WERI-Rb-1 (cell line): ENCODE results near the gene GJB2.

Experiments
- DNase-seq: peaks from one replicate; pipeline ENCODE4 v3.0.0-alpha.2; 2020
- H3K27ac ChIP-seq: fragments of 250-450 bp; sonication (Bioruptor Pico); 2 replicates; pipeline ENCODE4 v1.5.1; 2020; ENCODE audit warnings: mild to moderate bottlenecking, moderate library complexity
- H3K27me3 ChIP-seq: fragments of 250-450 bp; sonication (Bioruptor Pico); 2 replicates; pipeline ENCODE4 v1.5.1; 2021; ENCODE audit warnings: mild to moderate bottlenecking, low read depth, moderate library complexity; ENCODE audit not compliant: insufficient read depth, severe bottlenecking
- H3K36me3 ChIP-seq: fragments of 250-450 bp; sonication (Bioruptor Pico); 2 replicates; pipeline ENCODE4 v1.5.1; 2020; ENCODE audit warnings: mild to moderate bottlenecking, moderate library complexity
- H3K4me3 ChIP-seq: 2 replicates; pipeline ENCODE4 v1.5.1; 2011; ENCODE audit warnings: low read depth, mild to moderate bottlenecking, control low read depth, low read length
- H3K9me3 ChIP-seq: fragments of 250-450 bp; sonication (Bioruptor Pico); 2 replicates; pipeline ENCODE4 v1.5.1; 2021; ENCODE audit warnings: mild to moderate bottlenecking, moderate library complexity; ENCODE audit not compliant: severe bottlenecking
- CTCF ChIP-seq: IDR thresholded peaks from 2 replicates; pipeline ENCODE4 v1.5.1; 2011; ENCODE audit warnings: low read depth, mild to moderate bottlenecking, control low read depth, inconsistent platforms, low read length

Gene GJB2

GRCh38 chr13:20192836-20193161 is at the start of gene GJB2:
TSS of gene GJB2 (minus strand) at chr13:20192938. CDS start at chr13:20189581, 3,357 bp downstream.
- H3K27me3 ChIP-seq = peaks cover 98% of the 10 kb centered on the region
- TF ChIP-seq CTCF = no peak
- H3K36me3 ChIP-seq = no peaks in the 10 kb centered on the region
- peaks cover 11% of the 10 kb centered on the region for H3K9me3 ChIP-seq
- H3K27ac ChIP-seq = no peak within 1 kb of the TSS
- peak within 1 kb of the TSS; percentile 27 for H3K4me3 ChIP-seq
- DNase-seq = no peak

DNA sequence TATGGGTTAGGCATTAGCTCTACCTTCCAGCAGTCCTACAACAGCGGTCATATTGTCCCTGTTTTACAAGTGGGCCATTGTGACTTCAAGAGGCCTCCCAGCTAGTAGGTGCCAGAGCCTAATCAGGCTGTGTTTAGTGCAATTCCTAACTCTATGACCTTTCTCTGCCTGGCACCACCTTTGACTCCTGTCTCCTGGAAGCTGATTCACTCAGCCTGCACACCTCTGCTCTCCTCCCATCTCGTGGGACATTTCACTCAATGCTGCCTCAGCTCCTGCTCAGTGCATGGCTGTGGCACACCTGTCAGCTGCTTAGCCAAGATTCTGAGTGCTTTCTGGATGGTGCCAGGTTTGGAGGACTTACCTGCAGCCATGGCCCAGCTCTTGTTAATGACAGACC is 48.9 kb upstream of the GJB2 start:
- H3K9me3 ChIP-seq = peaks cover 2% of the 10 kb centered on the region
- no peaks in the 10 kb centered on the region for H3K36me3 ChIP-seq
- peaks cover 87% of the 10 kb centered on the region for H3K27me3 ChIP-seq
- no peak for DNase-seq
- no peak overlapping the region for H3K27ac ChIP-seq
- no peak overlapping the region for H3K4me3 ChIP-seq
- no peak for TF ChIP-seq CTCF

DNA sequence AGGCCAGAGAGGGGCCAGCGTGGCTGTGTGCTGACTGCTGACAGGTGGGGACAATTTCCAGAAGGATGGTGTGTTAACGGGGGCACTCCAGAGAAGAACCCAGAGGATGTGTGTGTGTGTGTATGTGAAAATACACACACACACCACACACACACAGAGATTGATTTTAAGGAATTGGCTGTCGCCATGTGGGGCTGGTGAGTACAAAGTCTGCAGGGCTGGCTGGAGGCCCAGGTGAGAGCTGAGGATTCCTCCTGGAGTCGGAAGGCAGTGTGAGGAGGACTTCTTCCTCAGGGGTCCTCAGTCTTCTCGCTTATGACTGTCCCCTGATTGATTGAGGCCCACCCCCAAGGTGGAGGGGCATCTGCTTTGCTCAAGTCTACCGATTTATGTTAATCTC is 47.0 kb upstream of the GJB2 start:
- TF ChIP-seq CTCF = no peak
- Histone ChIP-seq H3K36me3 (no peaks in the 10 kb centered on the region), H3K27me3 (peaks cover 84% of the 10 kb centered on the region), H3K4me3 (no peak overlapping the region), H3K27ac (no peak overlapping the region), H3K9me3 (peaks cover 6% of the 10 kb centered on the region)
- no peak for DNase-seq

GRCh38 chr13:20232556-20233277 is 40.0 kb upstream of the GJB2 start:
- TF ChIP-seq CTCF = no peak
- Histone ChIP-seq H3K36me3 (no peaks in the 10 kb centered on the region), H3K27me3 (peaks cover 97% of the 10 kb centered on the region), H3K27ac (no peak overlapping the region), H3K9me3 (peaks cover 11% of the 10 kb centered on the region), H3K4me3 (no peak overlapping the region)
- DNase-seq = no peak

DNA sequence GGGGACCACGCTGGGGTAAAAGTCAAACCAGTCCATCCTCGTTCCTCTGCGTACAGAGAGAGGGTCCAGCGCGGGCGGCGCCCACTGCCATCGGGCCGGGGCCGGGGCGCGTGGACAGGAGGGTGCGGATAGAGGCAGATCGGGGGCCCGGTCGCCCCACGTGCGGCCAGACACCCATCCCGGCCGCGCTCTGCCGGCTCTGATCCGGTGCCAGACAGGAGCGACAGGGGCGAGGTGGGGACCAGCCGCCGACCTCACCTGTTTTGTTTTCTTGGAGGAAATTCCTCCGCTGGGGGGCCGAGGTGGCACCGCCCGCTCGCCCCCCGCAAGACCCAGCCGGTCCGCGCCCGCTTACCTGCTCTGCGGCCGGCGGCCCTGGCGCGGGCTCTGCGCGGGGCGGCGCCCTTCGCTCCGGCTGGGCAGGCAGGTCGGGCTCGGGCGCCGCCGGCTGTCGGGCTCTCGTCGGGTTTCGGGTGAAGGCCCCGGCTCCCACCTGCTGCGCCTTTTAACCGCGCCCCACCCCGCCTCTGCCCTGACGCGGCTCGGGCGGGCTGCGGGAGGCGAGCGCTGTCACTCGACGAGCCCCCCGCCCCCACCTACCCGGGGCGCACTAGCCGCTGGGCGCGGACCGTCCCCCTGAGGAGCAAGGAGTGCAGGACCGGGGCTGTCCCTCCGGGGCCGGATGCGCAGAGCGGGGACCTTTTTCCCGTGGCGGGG is 39.3 kb upstream of the GJB2 start, which contains the start of gene GJB6:
TSS of gene GJB6 (minus strand) at position 481 of the 717 bp plus-strand sequence. CDS start 8,839 bp downstream, outside the sequence.
- H3K27me3 ChIP-seq = peaks cover 97% of the 10 kb centered on the region
- DNase-seq = no peak
- no peak within 1 kb of the TSS for H3K27ac ChIP-seq
- no peak for TF ChIP-seq CTCF
- no peaks in the 10 kb centered on the region for H3K36me3 ChIP-seq
- peaks cover 11% of the 10 kb centered on the region for H3K9me3 ChIP-seq
- H3K4me3 ChIP-seq = no peak within 1 kb of the TSS
